ENCODE measurements around the gene FOXP2. TPM values are rescaled to one million over a fixed set of nuclear protein-coding genes. Genes with fewer than 3 reads are reported as not detected.

Gene FOXP2
- total and polyA plus RNA-seq, 9 of the 15 experiments (the other 6 are each of a cell fraction or from before 2014, with no cell fraction given) = not detected

- no peak for TF ChIP-seq CHAMP1 (IDR thresholded peaks at IDR 0.05)
- TF ChIP-seq ZNF143 (CRISPR knock-in tag; IDR thresholded peaks at IDR 0.05) = no peak
- no peak for TF ChIP-seq PPARD (CRISPR knock-in tag; IDR thresholded peaks at IDR 0.05)
Observed at GRCh38 chr7:114504586-114504985, 90.0 kb downstream of the FOXP2 start (continued).

- no peak for TF ChIP-seq MAFF (IDR thresholded peaks at IDR 0.05; ENCODE audit: low read length)
- TF ChIP-seq ZFPM2 (CRISPR knock-in tag; IDR thresholded peaks at IDR 0.05) = no peak
- TF ChIP-seq ZNF263 (CRISPR knock-in tag; IDR thresholded peaks at IDR 0.05; ENCODE audit: borderline replicate concordance) = no peak
- TF ChIP-seq KLF10 (CRISPR knock-in tag; IDR thresholded peaks at IDR 0.05) = no peak
- TF ChIP-seq ZNF217 (CRISPR knock-in tag; IDR thresholded peaks at IDR 0.05) = no peak
- no peak for TF ChIP-seq GABPA (tag; conservative IDR thresholded peaks at IDR 0.05; ENCODE audit: low read depth)
- no peak overlapping the region for H3K9ac ChIP-seq (ENCODE audit: insufficient read depth in 1 of 2, low read depth in 2 of 2, low read length in 2 of 2)
- in situ Hi-C loops (cut with MboI) (no loop called here), intact Hi-C loops (cut with micrococcal nuclease) (no loop called here)
- H3K27ac ChIP-seq (ENCODE audit: extremely low read depth, low read depth, low read length) = no peak overlapping the region
- no peaks in the 10 kb centered on the region for H3K4me1 ChIP-seq (replicated peaks in 1 of 2; ENCODE audit: control insufficient read depth in 2 of 2, insufficient read depth in 2 of 2, low read length in 2 of 2)
- no peak overlapping the region for H2AFZ ChIP-seq (ENCODE audit: low read depth, low read length)
- H3K9me1 ChIP-seq (ENCODE audit: control insufficient read depth, insufficient read depth, low read length) = no peaks in the 10 kb centered on the region
- WGBS (ENCODE audit: insufficient coverage, low coverage, missing lambda C conversion rate) = 0% methylated on average over 1 of the region's 1 CpG
- H3K4me3 ChIP-seq = no peak overlapping the region
- no peak for FAIRE-seq
- no peak for DNase-seq (ENCODE audit: extremely low read depth in 1 of 4, low spot score in 3 of 4)
- POLR2A ChIA-PET = no interaction called here
- H4K20me1 ChIP-seq (replicated peaks; ENCODE audit: control insufficient read depth, insufficient read depth, low read length) = no peaks in the 10 kb centered on the region
- H3K27me3 ChIP-seq (ENCODE audit: control insufficient read depth in 2 of 2, insufficient read depth in 2 of 2, low read length in 2 of 2) = no peaks in the 10 kb centered on the region
- H3K79me2 ChIP-seq (ENCODE audit: control insufficient read depth, insufficient read depth, low read length) = no peaks in the 10 kb centered on the region
- no peak overlapping the region for H3K4me2 ChIP-seq (ENCODE audit: insufficient read depth, low read length)
- no peaks in the 10 kb centered on the region for H3K36me3 ChIP-seq (ENCODE audit: control insufficient read depth, insufficient read depth, low read length)
- BruUV-seq (replicated peaks) = no TSS peak
- ATAC-seq = no peak
- CTCF ChIA-PET (ENCODE audit: low intra/inter-chr PET ratio) = no interaction called here
- no peaks in the 10 kb centered on the region for H3K9me3 ChIP-seq (replicated peaks; ENCODE audit: control insufficient read depth, insufficient read depth, low read depth, low read length)
Observed at GRCh38 chr7:114507381-114507780, 92.8 kb downstream of the FOXP2 start.
